ENCODE results near the gene EBF3.

The EBF3 gene

GRCh38 chr10:129849853-129850252 lies 114.2 kb downstream of the EBF3 start:
- no peak for DNase-seq

GRCh38 chr10:129849452-129849750 lies 114.7 kb downstream of the EBF3 start:
- DNase-seq = no peak

GRCh38 chr10:129848696-129849451 lies 115.2 kb downstream of the EBF3 start:
- no peak for DNase-seq

- no peak for DNase-seq
These were observed 116.2 kb downstream of the EBF3 start for GRCh38 chr10:129847741-129848483.

- DNase-seq = no peak
These were observed 117.1 kb downstream of the EBF3 start for GRCh38 chr10:129846991-129847391.

GRCh38 chr10:129845111-129845753 lies 118.8 kb downstream of the EBF3 start:
- no peak for DNase-seq

- no peak for DNase-seq
These were observed 119.8 kb downstream of the EBF3 start for GRCh38 chr10:129844216-129844766.

- DNase-seq = no peak
These were observed 120.4 kb downstream of the EBF3 start for GRCh38 chr10:129843702-129844101.

- DNase-seq = no peak
These were observed 120.9 kb downstream of the EBF3 start for GRCh38 chr10:129843131-129843541.

GRCh38 chr10:129842031-129842430 lies 122.0 kb downstream of the EBF3 start:
- no peak for DNase-seq

- no peak for DNase-seq
These were observed 122.5 kb downstream of the EBF3 start for GRCh38 chr10:129841590-129841989.

GRCh38 chr10:129841071-129841470 lies 123.0 kb downstream of the EBF3 start:
- no peak for DNase-seq

GRCh38 chr10:129840196-129840590 lies 123.9 kb downstream of the EBF3 start:
- DNase-seq = no peak

- DNase-seq = no peak
These were observed 124.5 kb downstream of the EBF3 start for GRCh38 chr10:129839285-129840195.

- DNase-seq = no peak
These were observed 125.3 kb downstream of the EBF3 start for GRCh38 chr10:129838794-129839193.

GRCh38 chr10:129837909-129838582 lies 126.0 kb downstream of the EBF3 start:
- DNase-seq = no peak

- DNase-seq = no peak
These were observed 127.8 kb downstream of the EBF3 start for GRCh38 chr10:129836253-129836652.

- DNase-seq = no peak
These were observed 129.9 kb downstream of the EBF3 start for GRCh38 chr10:129833994-129834739.

- DNase-seq = no peak
These were observed 130.6 kb downstream of the EBF3 start for GRCh38 chr10:129833468-129833950.

- no peak for DNase-seq
These were observed 131.3 kb downstream of the EBF3 start for GRCh38 chr10:129832573-129833467.
